Measurements from ENCODE around the gene ACYP2. TPM values are rescaled to one million over a fixed set of nuclear protein-coding genes. Genes with fewer than 3 reads are reported as not detected.

ACYP2 gene
- total RNA-seq, 3 donors from 2014 or later: 19.3 to 39.2 (median 27.8) TPM

DNA sequence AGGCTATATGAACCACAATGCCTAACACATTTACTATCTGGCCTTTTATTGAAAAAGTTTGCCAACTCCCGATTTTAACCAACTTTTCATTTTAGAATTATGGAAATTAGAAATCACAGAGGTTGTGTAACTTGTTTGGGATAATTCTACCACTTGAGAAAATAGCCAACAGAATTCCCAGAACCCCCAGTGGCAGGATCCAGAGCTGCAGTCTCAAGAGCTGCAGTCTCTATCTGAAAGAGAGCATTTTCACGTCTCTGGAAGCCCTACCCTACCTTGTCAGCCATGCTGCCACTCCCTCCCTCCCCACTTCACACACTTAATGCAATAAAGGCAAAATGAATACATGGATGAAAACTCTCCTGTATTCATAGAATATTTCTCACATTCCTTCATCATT lies 164.0 kb downstream of the ACYP2 start:
- intact Hi-C loops (cut with DNase I; ENCODE audit: low total_unique reads): no loop called here
- DNase-seq (ENCODE audit: low spot score in 2 of 2): no peak
- TF ChIP-seq POLR2AphosphoS5 (IDR thresholded peaks at IDR 0.05) (no peak), POLR2A (IDR thresholded peaks at IDR 0.05) (no peak), CTCF (IDR thresholded peaks at IDR 0.05) (no peak)
- no peak overlapping the region for H3K27ac ChIP-seq
- H3K4me1 ChIP-seq: no peaks in the 10 kb centered on the region
- no peak overlapping the region for H3K4me3 ChIP-seq
- H3K36me3 ChIP-seq: no peaks in the 10 kb centered on the region
- H3K9me3 ChIP-seq: no peaks in the 10 kb centered on the region
- H3K27me3 ChIP-seq: no peaks in the 10 kb centered on the region

DNA sequence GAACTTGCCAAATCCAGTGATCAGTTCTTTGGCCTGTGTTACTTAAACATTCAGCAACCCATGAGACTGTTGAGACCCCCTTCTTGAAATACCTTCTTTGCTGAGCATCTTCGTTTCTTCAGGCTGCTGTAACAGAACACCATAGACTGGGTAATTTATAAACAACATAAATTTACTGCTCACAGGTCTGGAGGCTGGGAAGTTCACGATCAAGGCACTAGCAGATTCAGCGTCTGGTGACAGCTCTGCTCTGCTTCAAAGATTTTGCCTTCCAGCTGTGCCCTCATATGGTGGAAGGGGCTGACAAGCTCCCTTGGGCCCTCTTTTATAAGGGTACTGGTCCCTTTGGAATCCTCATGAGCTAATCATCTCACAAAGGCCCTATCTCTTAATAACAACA lies 169.4 kb downstream of the ACYP2 start:
- H3K36me3 ChIP-seq: no peaks in the 10 kb centered on the region
- no peak overlapping the region for H3K27ac ChIP-seq
- TF ChIP-seq POLR2A (IDR thresholded peaks at IDR 0.05) (no peak), POLR2AphosphoS5 (IDR thresholded peaks at IDR 0.05) (no peak), CTCF (IDR thresholded peaks at IDR 0.05) (no peak)
- intact Hi-C loops (cut with DNase I; ENCODE audit: low total_unique reads): no loop called here
- no peak overlapping the region for H3K4me3 ChIP-seq
- H3K4me1 ChIP-seq: no peaks in the 10 kb centered on the region
- no peak for DNase-seq (ENCODE audit: low spot score in 2 of 2)
- H3K9me3 ChIP-seq: no peaks in the 10 kb centered on the region
- H3K27me3 ChIP-seq: no peaks in the 10 kb centered on the region

GRCh38 chr2:54285451-54285850 lies 170.0 kb downstream of the ACYP2 start:
- intact Hi-C loops (cut with DNase I; ENCODE audit: low total_unique reads): no loop called here
- Histone ChIP-seq H3K27ac (no peak overlapping the region), H3K36me3 (no peaks in the 10 kb centered on the region), H3K4me3 (no peak overlapping the region), H3K9me3 (no peaks in the 10 kb centered on the region), H3K4me1 (no peaks in the 10 kb centered on the region), H3K27me3 (no peaks in the 10 kb centered on the region)
- DNase-seq (ENCODE audit: low spot score in 2 of 2): no peak
- no peak for TF ChIP-seq CTCF (IDR thresholded peaks at IDR 0.05)
- no peak for TF ChIP-seq POLR2AphosphoS5 (IDR thresholded peaks at IDR 0.05)
- TF ChIP-seq POLR2A (IDR thresholded peaks at IDR 0.05): no peak

GRCh38 chr2:54287532-54287931 lies 172.1 kb downstream of the ACYP2 start:
- no peak for TF ChIP-seq POLR2AphosphoS5 (IDR thresholded peaks at IDR 0.05)
- TF ChIP-seq CTCF (IDR thresholded peaks at IDR 0.05): no peak
- no peak for TF ChIP-seq POLR2A (IDR thresholded peaks at IDR 0.05)
- no peak overlapping the region for H3K4me3 ChIP-seq
- intact Hi-C loops (cut with DNase I; ENCODE audit: low total_unique reads): no loop called here
- H3K36me3 ChIP-seq: no peaks in the 10 kb centered on the region
- H3K9me3 ChIP-seq: no peaks in the 10 kb centered on the region
- no peaks in the 10 kb centered on the region for H3K27me3 ChIP-seq
- DNase-seq (ENCODE audit: low spot score in 2 of 2): no peak
- no peaks in the 10 kb centered on the region for H3K4me1 ChIP-seq
- H3K27ac ChIP-seq: peak overlapping the region in 1 of 2 donors; percentile 8

DNA sequence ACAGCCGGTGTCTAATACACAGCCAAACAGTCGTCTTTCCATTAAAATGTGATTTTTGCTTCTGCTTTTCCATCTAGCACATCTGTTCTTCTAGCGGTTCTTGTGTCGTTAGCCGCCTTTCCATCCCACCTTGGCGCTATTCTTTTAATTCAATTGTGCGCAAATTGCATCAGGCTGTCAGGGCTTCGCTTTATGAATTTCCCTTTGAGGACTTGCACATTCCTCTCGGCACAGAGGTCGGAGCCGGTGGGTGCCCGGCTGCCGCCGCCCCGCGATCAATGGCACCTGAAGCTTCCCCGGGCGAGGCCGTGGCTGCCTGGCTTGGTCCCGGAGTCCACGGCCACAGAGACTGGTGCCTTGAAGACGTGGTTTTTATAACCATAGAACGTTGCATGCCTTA lies 174.5 kb downstream of the ACYP2 start:
- Histone ChIP-seq H3K4me3 (no peak overlapping the region), H3K4me1 (no peaks in the 10 kb centered on the region), H3K27ac (no peak overlapping the region), H3K27me3 (no peaks in the 10 kb centered on the region), H3K36me3 (no peaks in the 10 kb centered on the region), H3K9me3 (no peaks in the 10 kb centered on the region)
- intact Hi-C loops (cut with DNase I; ENCODE audit: low total_unique reads): no loop called here
- TF ChIP-seq POLR2A (IDR thresholded peaks at IDR 0.05): no peak
- no peak for TF ChIP-seq POLR2AphosphoS5 (IDR thresholded peaks at IDR 0.05)
- TF ChIP-seq CTCF (IDR thresholded peaks at IDR 0.05): no peak
- no peak for DNase-seq (ENCODE audit: low spot score in 2 of 2)
